NB4 (cell line): ENCODE data around the gene SFTPB.

ENCODE experiments used
- CTCF ChIP-seq: IDR thresholded peaks from one replicate; pipeline ENCODE4 v1.5.1; 2012; ENCODE audit warnings: low read depth, low read length
- MYC ChIP-seq: IDR thresholded peaks from 2 replicates; pipeline ENCODE4 v1.6.1; 2011; ENCODE audit warnings: low read depth, low read length
- POLR2A ChIP-seq: IDR thresholded peaks from 2 replicates; pipeline ENCODE4 v1.6.1; 2011; ENCODE audit warnings: mild to moderate bottlenecking; ENCODE audit not compliant: insufficient read length; ENCODE audit errors: extremely low read depth

- TF ChIP-seq CTCF = no peak
- no peak for TF ChIP-seq POLR2A
- TF ChIP-seq MYC = no peak
Observed at GRCh38 chr2:85647823-85648526, 20.0 kb downstream of the SFTPB start.
